Transverse colon (tissue), 4 donors: ENCODE results near the gene TBCB.

Experiments
- EP300 ChIP-seq: sonication (generic); formaldehyde crosslinking; IDR thresholded peaks from one replicate; pipeline ENCODE4 v1.6.1; 2017; ENCODE audit warnings: antibody characterized with exemption, low read depth
- POLR2A ChIP-seq: fragments of 450-650 bp; IDR thresholded peaks from one replicate; pipeline ENCODE4 v1.6.1; 2016; ENCODE audit warnings: antibody characterized with exemption, mild to moderate bottlenecking, moderate library complexity
- POLR2AphosphoS5 ChIP-seq, 3 donors: sonication (generic); formaldehyde crosslinking; IDR thresholded peaks; one replicate each; pipeline ENCODE4 v1.6.1; 2016; ENCODE audit warnings: antibody characterized with exemption in 3 of 3
- TF ChIP-seq, protein P1 (sequence below), 5 experiments: fragments of 200-600 bp in 3 of 5; fragments of 450-650 bp in 2 of 5; sonication (generic) in 3 of 5; IDR thresholded peaks; 1 replicate in 2 of 5; 2 replicates in 3 of 5; pipeline ENCODE4 v1.5.1; 2016 to 2017; ENCODE audit warnings: antibody characterized with exemption in 5 of 5, inconsistent platforms in 3 of 5, mild to moderate bottlenecking in 2 of 5, moderate library complexity in 1 of 5

GRCh38 chr19:36121486-36122124 is 6.3 kb downstream of the TBCB start:
- TF ChIP-seq, protein P1, sequence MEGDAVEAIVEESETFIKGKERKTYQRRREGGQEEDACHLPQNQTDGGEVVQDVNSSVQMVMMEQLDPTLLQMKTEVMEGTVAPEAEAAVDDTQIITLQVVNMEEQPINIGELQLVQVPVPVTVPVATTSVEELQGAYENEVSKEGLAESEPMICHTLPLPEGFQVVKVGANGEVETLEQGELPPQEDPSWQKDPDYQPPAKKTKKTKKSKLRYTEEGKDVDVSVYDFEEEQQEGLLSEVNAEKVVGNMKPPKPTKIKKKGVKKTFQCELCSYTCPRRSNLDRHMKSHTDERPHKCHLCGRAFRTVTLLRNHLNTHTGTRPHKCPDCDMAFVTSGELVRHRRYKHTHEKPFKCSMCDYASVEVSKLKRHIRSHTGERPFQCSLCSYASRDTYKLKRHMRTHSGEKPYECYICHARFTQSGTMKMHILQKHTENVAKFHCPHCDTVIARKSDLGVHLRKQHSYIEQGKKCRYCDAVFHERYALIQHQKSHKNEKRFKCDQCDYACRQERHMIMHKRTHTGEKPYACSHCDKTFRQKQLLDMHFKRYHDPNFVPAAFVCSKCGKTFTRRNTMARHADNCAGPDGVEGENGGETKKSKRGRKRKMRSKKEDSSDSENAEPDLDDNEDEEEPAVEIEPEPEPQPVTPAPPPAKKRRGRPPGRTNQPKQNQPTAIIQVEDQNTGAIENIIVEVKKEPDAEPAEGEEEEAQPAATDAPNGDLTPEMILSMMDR (IDR thresholded peaks at IDR 0.05) = no peak
- TF ChIP-seq POLR2AphosphoS5 (IDR thresholded peaks at IDR 0.05) (no peak), POLR2A (no peak), EP300 (no peak)
